Measurements from ENCODE around the gene KLC3. TPM values are rescaled to one million over a fixed set of nuclear protein-coding genes. Genes with fewer than 3 reads are reported as not detected.
"Not testable (repeated sequence)": the region's sequence is repeated elsewhere in the genome, so short reads cannot be mapped to it uniquely, and the experiment has no call there.

The KLC3 gene
- total RNA-seq, 6 experiments from 2014 or later = 0.22 to 0.26 TPM; not detected in 4

GRCh38 chr19:45324349-45324907 is 16.1 kb upstream of the KLC3 start:
- Histone ChIP-seq H3K27ac (no peak overlapping the region), H3K27me3 (no peaks in the 10 kb centered on the region), H3K9me3 (no peaks in the 10 kb centered on the region), H3K36me3 (no peaks in the 10 kb centered on the region), H3K4me3 (no peak overlapping the region), H3K4me1 (peaks cover 0 to 8% (median 0%) of the 10 kb centered on the region in 4 donors)
- intact Hi-C loops (cut with DNase I) = no loop called here
- 69% methylated on average over 6 of the region's 11 CpGs for WGBS (ENCODE audit: insufficient coverage, low coverage, low lambda C conversion rate, missing lambda C conversion rate)
- ATAC-seq (no peak), DNase-seq (no peak)
- TF ChIP-seq POLR2A (IDR thresholded peaks at IDR 0.05) (no peak), CTCF (IDR thresholded peaks at IDR 0.05) (no peak)

DNA sequence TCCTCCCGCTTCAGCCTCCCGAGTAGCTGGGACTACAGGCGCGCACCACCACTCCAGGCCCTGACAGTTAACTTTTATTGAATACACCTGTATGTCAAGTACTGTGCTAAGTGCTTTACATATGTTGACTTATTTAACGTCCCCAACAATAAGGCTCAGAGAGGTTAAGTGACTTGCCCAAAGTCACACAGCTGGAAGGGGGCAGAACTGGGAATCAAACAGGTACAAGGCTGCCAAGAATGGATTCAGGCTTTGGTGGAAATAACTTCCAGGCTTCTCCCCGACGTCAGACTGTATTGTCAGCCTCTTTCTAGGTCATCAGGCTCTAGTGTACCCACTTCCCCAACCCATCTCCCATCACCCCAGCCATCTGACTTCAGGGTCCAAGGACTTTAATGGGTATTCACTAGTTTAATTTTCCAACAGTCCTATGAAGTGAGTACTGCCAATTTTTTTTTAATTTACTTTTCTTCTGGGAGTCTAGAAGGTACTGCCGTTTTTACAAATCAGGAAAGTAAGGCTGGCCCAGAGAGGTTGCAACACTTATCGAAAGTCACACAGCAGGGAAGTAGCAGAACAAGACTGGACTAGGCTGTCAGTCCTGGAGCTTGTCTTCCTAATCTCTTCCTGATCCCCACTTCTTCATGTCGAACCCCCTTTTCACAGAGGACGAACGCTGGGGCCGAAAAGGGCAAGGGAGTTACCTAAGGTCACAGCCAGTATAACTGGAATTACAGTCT is 13.0 kb upstream of the KLC3 start:
- H3K27me3 ChIP-seq = no peaks in the 10 kb centered on the region
- H3K4me3 ChIP-seq = no peak overlapping the region
- TF ChIP-seq POLR2A (IDR thresholded peaks at IDR 0.05) (no peak), CTCF (IDR thresholded peaks at IDR 0.05) (no peak)
- no peaks in the 10 kb centered on the region for H3K9me3 ChIP-seq
- H3K4me1 ChIP-seq = peaks cover 0 to 8% (median 0%) of the 10 kb centered on the region in 4 donors
- DNase-seq (no peak), ATAC-seq (no peak)
- no peaks in the 10 kb centered on the region for H3K36me3 ChIP-seq
- no peak overlapping the region for H3K27ac ChIP-seq
- intact Hi-C loops (cut with DNase I) = no loop called here
- 66% methylated on average over 13 of the region's 13 CpGs for WGBS (ENCODE audit: insufficient coverage, low coverage, low lambda C conversion rate, missing lambda C conversion rate)

- Histone ChIP-seq H3K36me3 (no peaks in the 10 kb centered on the region), H3K27ac (no peak overlapping the region), H3K4me3 (no peak overlapping the region), H3K9me3 (no peaks in the 10 kb centered on the region), H3K4me1 (no peaks in the 10 kb centered on the region), H3K27me3 (no peaks in the 10 kb centered on the region)
- ATAC-seq (no peak), DNase-seq (no peak)
- intact Hi-C loops (cut with DNase I) = no loop called here
- no peak for TF ChIP-seq POLR2A (IDR thresholded peaks at IDR 0.05)
- no peak for TF ChIP-seq CTCF (IDR thresholded peaks at IDR 0.05)
- WGBS (ENCODE audit: insufficient coverage, low coverage, low lambda C conversion rate, missing lambda C conversion rate) = 60% methylated on average over 1 of the region's 7 CpGs
These were observed 9.1 kb upstream of the KLC3 start for GRCh38 chr19:45331411-45331810.

GRCh38 chr19:45333609-45334303 is 6.8 kb upstream of the KLC3 start:
- H3K4me1 ChIP-seq = no peaks in the 10 kb centered on the region
- no peak for TF ChIP-seq CTCF (IDR thresholded peaks at IDR 0.05)
- intact Hi-C loops (cut with DNase I) = no loop called here
- no peaks in the 10 kb centered on the region for H3K9me3 ChIP-seq
- ATAC-seq (no peak), DNase-seq (no peak)
- H3K27me3 ChIP-seq = no peaks in the 10 kb centered on the region
- H3K4me3 ChIP-seq = no peak overlapping the region
- H3K27ac ChIP-seq = no peak overlapping the region
- WGBS (ENCODE audit: insufficient coverage, low coverage, low lambda C conversion rate, missing lambda C conversion rate) = 79% methylated on average over 6 of the region's 10 CpGs
- H3K36me3 ChIP-seq = no peaks in the 10 kb centered on the region

DNA sequence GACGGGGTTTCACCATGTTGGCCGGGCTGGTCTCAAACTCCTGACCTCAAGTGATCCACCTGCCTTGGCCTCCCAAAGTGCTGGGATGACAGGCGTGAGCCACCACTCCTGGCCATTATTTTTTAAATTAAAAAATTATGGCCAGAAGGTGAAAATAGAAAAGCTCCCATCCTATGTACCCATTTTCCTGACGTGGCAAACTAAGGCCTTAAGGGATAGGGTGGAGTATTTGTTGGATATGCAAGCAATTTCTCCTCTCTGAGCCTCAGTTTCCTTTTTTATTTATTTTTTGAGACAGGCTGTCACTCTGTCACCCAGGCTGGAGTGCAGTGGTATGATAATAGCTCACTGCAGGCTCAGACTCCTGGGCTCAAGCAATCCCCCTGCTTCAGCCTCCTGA is 5.7 kb upstream of the KLC3 start:
- DNase-seq; H3K36me3 ChIP-seq; H3K9me3 ChIP-seq; H3K27me3 ChIP-seq; H3K27ac ChIP-seq; H3K4me1 ChIP-seq; H3K4me3 ChIP-seq; intact Hi-C loops (cut with DNase I); ATAC-seq: not testable (repeated sequence)
- 75% methylated on average over 4 of the region's 4 CpGs for WGBS (ENCODE audit: insufficient coverage, low coverage, low lambda C conversion rate, missing lambda C conversion rate)
